HG02642 (cell line): ENCODE data around the gene CACNA1C.

ENCODE experiments used
- ATAC-seq: cut with Tn5 transposase; IDR thresholded peaks from one replicate; pipeline ENCODE4 v1.9.1; 2021; ENCODE audit warnings: mild to moderate bottlenecking; ENCODE audit not compliant: unreplicated experiment, poor library complexity

Gene CACNA1C

DNA sequence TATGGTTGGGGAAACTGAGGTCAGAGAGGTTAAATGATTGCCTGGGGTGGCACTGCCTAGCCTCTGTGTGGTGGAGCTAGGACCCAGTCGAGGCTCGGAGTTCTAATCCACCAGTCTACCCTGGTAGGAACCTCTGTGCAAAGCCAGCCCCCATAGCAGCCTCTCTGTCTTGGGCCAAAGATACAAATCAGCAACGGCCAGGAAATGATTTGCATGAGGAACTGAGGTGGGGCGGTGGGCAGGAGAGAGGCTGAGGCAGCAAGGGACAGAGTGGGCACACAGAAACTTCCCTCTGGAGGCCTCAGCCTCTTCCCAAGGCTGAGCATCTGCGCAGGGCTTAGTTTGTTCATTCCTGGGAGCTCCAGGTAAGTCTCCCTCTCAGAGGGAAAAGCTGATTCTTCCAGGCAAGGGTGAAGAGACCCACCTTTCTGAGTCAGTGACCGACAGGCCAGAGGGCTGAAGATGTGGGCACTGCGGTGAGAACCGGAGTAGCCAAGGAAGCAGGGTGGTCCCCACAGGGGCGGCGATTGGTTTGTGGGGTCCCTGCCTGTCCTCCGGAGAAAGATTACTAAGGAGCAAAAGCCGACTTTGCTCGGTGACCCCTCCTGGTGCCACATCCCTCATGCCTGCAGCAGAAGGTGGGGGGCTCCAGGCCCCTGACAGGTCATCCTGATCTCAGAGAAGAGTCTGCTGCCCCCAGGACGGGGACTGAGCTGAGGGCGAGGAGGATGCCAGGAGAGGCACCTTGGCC is 134.6 kb downstream of the CACNA1C start:
- ATAC-seq, result no peak

DNA sequence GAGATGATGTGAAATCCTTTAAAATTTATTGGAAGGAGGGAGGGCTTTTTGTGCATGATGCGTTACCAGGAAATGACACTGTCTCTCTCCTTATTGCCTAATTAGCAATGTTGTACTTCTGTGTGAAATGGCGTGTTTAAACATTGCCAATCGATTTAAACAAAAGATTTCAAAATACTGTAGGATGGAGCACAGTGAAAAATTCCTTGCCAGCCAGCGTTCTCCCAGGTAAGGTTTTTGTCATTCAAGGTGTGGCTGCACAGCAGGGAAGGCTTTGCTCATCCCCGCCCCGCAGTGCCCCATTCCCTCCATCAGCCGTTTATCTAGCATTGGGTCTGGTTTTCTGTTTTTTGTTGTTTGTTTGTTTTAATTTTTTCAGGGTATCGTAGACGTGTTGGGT is 137.3 kb downstream of the CACNA1C start:
- no peak for ATAC-seq

DNA sequence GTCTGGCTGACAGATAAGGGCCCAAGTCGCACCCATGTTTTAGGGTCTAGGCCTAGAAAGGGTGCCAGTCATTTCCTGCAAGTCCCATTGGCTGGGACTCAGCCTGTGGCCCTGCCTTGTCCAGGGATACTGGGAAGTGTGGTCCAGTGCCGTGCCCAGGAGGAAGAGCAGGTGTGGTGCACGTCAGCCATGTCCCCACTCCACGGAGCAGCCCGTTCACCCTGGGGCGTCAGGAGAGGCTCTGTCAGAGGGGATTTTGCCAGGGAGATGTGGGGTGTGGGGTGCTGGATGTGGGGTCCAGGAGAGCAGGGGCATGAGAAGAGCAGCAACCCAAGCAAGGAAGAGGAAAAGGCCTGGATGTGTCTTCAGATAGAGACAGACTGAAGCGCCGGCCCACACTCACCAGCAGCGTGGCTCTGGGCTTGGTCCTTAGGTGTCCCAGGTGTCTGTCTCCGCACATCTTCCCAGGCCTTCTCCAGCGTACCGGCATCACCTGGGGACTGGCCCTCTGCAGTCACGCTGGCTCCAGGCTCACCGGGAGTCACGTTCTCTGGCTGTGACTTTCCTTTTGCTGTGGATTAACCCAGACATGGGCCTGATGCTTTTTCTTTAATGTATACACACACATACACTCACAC is 138.2 kb downstream of the CACNA1C start:
- ATAC-seq, result no peak

DNA sequence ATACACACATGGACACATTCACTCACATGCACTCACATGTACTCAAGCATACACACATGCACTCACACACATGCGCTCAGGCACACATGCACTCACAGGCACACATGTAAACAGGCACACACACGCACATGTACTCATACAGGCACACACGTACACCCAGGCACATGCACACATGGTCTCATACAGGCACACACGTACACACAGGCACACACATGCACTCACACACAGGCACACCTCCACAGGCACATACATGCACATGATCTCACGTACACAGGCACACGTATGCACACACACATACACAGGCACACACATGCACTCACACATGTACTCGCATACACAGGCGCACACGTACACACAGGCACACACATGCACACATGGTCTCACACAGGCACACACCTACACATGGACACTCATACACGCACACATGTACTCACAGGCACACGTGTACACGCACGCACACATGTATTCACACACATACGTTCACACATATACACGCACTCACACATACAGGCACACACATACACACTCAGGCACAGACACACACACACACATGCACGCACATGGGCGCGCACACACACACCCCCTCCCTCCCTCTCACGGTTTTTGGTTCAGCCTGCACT is 138.9 kb downstream of the CACNA1C start:
- no peak for ATAC-seq

DNA sequence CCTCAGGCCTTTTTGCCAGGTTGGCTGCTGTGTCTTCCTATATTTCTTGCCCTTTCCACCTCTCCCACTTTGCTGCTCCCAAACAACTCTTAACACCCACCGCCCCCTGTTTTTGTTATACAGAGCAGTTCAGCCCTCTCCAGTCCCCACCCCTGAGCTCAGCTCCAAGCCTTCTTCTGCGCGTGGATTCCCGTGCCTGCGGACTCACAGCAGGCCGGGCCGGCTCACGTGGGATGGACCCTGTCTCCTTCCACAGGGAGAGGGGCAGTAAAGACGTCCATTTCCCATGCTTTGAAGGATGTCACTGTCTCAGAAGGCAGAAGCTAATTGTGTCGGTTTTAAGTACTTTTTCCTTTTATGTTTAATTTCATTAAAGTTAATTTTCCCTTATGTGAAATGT is 139.4 kb downstream of the CACNA1C start:
- ATAC-seq, result no peak

DNA sequence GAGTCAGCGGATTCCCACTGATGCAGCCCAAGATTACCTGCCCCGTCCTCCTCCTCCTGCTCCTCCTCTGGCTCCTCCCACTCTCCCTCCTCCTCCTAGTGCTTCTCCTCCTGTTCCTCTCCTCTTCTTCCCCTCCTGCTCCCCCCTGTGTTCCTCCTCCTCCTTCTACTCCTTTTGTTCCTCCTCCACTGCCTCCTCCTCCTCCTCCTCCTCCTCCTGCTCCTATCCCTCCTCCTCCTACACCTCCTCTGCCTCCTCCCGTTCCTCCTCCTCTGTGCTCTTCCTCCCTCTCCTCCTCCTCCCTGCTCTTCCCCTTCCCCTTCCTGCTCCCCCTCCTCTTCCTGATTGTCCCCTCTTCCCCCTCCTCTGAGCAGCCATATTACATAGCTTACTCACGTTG is 141.3 kb downstream of the CACNA1C start:
- no peak for ATAC-seq

DNA sequence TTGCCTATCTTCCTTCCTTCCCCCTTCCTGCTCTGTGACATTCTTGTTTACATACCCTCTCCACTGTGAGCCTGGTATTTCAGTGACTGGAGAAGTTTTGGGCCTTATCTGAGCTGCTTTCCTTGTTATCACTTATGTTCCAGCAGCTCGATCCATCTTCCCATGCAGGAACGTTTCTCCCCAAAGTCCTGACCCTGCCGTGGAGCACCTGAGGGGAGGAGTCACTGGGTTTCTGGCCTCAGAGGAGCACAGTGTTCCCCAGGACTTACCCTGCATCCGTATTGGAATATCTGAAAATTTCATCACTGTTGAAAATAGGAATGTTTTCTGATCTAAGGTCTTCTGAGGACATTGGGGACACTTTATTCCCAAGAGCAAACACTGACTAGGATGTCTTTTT is 141.8 kb downstream of the CACNA1C start:
- ATAC-seq, result no peak

DNA sequence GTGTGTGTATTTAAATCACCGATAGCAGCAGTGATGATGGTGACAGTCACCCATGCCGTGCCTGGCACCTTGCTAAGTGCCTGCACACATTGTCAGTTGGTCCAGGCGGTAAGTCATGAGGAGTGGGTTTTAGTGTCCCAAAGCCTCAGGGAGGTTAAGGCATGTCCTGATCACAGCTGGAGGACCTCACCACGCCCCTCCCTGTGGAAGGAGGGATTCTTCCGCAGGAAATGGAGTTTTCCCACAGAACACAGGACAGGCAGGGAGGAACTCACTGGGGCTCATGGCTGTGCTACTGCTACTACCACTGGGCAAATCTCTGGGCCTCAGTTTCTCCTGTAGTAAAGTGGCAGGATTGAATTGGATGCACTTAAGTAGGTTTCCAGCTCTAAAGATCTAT is 142.3 kb downstream of the CACNA1C start:
- ATAC-seq, result no peak

DNA sequence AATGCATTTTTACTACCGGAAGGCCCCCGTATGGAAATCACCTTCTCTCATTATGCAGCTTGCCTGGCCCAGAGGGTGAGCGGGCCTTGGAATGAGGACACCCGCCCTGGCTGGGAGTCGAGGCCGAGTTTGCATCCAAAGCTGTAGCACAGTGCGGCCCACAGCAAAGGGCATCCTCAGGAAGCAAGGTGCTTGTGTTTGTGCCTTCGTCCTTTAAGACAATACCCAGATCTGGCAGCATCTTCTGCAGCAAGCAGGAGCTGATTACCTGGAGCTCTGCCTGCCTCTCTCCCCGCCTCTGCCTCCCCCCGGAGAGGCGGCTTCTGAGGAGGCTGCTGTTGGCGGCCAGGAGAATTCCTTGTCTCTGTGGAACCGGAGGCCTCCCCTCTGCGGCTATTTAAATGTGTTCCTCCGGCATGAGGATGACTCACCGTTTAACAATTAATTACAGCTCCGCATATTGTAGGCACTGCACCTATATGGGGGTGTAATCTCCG is 145.3 kb downstream of the CACNA1C start:
- no peak for ATAC-seq

DNA sequence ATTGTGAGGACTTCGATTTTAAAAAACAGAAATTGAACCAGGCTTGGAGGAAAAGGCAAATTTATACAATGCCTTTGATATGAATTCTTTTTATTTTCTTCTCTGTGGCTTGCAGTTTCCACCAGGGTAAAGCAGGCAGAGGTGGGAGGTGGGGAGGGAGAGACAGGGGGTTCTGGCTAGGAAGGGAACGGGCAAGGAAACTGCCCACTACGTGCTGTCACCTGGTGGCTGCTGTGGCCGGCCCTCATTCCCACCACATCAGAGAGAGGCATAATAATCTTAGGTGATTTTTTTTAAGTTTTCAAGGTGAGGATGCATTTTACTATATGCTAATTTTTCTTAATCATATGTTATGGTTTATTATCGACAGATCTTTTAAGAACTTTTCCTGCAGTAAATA is 145.8 kb downstream of the CACNA1C start:
- no peak for ATAC-seq

DNA sequence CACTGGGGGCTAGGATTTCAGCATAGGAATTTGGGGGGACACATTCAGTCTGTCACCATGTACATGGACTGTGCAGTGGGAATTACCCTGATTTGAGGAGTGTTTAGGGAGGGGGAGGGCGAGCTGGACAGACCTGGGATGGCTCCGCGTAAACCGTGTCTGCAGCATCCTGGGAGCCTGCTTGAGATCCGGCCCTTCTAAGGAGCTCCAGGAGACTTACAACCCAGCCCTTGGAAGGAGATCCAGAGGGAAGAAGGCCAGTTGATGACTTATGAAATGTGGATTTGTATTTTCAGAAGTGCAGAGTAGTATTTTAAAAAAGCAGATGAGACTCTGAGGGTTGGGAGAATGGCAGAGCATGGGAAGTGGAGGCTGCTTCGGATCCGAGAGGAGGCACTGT is 153.2 kb downstream of the CACNA1C start:
- no peak for ATAC-seq

DNA sequence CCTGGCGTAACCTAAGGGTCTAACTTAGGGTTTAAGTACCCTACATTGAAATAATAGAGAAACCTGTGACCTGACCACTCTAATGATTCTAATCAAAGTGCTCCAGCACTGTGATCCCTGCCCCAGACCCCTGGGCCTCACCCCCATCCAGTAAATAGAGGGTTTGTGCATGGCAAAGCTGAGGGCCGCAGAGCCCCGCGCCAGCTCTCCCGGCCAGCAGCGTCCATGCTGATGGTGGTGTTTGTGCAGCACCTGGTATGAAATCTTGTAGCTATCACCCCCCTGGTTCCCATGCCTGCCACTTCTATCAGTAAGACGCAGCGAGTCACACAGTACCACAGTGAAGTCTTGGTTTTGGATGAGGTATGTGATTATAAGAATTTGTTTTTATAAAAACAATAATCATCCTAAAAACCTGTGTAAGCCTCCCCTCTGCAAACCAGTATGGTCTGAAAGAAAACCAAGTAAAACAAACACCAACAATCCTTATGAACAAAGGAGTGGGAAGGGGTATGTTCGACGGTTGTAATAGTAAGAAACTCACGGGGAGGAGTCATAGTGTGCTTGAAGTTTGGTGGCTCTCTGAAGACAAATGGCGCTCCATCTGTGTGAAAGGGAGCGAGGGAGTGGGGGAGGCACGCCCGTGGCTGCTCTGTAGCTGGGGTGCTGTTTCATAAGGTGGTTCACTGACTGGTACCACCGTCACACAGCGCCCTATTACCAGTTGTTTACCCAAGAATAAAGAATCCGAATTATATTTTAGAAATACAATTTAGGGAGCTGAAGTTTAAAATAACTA is 156.2 kb downstream of the CACNA1C start:
- ATAC-seq, result no peak

DNA sequence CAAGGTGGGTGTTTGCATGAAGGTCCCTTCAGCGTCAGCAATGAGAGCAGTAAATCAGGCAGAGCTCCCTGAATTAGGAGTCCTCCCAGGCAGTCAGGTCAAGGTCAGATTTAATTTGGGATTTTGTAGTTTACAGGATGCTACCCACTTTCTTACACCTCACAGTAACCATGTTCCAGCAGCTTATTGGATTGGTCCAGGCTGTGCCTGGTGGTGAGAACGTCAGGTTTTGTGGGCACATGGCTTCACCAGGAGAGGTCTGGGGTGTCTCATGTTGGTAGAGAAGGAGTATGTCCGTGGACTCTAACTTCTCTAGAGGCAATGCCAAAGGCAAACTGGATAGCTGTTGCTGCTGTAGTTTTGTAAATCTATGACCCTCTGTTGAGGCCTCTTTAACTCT is 158.3 kb downstream of the CACNA1C start:
- no peak for ATAC-seq

DNA sequence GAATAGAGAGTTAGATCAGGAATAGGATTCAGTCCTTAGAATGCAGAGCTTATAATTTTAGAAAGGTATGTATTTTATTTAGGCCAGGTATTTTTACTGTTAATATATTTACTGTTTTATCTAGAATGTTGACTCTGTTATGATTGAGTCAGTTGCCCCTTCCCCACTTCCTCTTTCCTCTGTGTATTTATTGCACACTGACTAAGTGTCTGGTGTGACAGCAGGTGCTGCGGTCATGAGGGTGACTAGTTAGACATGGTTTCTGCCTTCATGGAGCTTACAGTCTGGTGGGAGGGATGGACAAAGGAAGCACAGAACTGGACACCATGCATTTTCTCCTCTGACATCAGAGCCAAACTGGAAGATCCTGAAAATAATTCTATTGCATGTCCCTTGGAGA is 159.8 kb downstream of the CACNA1C start:
- no peak for ATAC-seq

DNA sequence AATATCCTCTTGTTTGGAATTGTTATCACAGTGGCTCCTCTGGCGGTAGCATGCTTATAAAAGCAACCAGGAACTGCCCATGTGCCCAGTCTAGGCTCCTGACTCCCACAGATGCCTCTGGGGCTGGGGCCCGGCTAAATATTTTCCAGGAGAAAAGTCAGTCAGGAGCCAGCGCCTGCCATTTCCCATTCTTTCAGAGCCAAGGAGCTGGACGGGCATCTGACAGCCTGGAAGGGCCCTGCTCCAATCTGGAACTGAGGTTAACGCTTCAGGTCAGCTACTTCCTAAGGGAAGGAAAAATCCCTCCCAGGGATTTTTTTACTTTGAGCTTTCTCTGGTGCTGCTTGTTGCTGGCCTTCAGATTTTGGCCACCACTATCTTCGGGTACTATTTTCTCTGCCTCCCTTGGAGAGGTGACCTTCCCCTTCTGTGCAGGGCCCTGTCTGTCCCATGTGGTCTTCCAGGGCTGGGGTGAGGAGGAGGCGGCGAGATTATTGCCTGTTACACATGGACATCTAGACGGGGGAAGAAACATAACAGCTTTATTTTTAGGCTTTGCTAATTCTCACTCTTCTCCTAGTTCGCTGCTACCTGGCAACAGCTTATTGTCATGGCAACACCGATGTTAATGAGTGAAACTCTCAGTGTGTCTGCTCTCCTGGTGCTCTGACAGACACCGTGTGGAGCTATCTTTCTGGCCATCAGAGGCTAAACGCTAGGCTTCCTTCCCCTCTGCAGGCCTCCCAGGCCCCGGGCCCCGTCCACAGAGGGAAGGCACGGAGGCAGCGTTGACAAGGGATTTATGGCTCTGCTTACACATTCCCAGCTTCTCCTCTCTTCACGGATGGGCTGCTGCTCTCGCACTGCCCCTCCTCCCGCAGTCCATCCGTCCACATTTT is 160.4 kb downstream of the CACNA1C start:
- no peak for ATAC-seq

DNA sequence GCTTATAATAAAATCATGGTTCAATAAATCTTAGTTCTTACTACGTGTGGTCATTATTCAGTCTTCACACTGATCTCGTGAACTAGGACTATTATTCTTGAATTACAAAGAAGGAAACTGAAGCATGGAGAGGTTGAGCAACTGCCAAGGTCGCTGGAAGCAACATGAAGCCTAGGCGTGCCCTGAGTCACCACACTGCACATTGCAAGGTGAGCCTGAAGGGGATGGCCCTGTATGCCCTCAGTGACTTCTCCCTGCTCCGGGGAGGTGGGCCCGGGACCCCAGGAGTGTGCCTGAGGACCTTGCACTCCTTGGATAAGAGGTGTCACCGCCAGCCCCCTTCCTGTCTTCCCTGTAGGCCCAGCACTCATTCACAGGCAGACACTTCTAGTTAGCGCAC is 161.6 kb downstream of the CACNA1C start:
- no peak for ATAC-seq

DNA sequence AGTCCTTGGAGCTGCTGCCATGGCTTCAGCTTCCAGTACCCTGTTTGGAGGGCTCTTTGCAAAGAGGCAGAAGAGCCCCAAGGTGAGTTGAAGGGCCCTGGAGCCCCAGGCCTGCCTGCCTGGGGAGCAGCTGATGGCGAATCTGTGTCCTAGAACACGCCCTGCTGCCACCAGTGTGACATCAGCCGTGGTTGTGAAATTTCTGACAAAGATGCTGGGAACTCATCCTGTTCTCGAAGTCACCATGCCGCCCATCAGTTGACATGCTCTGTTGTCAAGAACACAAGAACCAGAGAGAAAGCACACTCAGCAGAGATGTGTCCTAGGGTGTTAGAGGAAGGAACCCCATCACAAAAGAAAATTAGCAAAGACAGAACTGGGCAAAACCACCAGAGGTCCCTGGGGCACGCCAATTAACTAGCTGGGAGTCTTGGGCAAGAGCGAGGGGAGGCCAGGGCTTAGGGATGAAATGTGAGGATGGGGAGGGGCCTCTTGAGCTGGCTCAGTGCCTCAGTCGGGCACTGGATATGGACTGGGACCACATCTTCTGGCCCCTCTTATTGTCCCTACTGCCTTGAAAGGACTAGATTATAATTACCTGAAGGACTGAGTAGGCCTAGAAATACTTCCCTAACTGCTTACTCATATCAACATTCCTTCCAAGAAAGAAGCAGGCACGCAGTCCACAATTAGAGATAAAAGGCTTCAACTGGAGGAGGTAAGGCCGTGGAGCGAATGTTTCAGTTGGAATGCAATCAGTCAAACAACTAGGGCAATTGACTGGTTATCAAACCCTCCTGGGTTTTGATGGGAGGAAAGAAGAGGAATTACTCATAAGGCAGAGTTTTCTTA is 163.1 kb downstream of the CACNA1C start:
- ATAC-seq, result no peak

DNA sequence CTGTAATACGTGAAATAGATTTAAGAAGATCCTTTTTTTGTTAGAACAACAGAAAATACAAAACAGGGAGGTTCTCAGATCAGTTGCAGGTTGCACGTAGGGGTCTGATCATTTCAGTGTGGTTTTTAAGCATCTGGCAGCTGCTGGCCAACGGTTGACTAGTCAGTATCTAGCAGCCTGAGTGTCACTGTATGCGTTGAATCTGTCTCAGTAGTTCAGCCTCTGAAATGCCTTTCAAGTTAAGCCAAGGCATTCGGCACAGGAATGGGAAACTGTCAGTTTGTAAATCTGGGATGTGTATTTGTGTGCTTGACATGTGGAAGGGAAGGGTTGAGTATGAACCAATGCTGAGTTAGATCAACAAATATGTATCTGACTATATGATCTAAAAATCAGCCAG is 165.9 kb downstream of the CACNA1C start:
- ATAC-seq, result no peak

DNA sequence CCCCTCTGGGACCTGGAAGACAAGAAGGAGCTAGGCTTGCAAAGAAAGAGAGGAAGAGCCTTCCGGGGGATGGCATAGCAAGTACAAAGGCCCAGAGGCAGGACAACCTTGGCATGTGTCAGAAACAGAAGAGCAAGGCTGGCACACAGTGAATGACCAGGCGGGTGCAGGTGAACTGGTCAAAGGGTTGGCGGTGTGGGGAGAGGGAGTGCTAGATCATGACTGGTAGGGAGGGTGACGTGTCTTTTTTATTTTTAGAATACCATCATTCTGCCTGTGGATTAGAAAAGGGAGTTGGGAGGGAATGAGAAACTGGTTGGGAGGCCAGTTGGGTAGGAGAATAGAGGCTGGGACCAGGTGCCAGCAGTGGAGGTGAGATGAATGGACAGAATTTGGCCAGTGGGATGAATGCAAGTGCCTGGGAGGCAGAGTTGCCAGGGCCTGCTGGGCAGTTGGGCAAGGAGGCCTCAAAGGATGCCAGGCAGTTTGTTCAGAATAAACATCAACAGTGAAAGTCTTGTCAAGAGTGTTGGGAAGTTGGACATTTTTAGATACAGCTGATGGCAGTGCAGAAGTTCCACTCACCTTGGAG is 168.3 kb downstream of the CACNA1C start:
- ATAC-seq, result no peak
